Karpas-422 (cell line): ENCODE data around the gene PRAF2. TPM values are rescaled to one million over a fixed set of nuclear protein-coding genes. Genes with fewer than 3 reads are reported as not detected.

ENCODE experiments used
- DNase-seq: peaks from one replicate; pipeline ENCODE4 v3.0.0-alpha.2; 2015
- H2AFZ ChIP-seq: fragments of 200-600 bp; sonication (generic); 2 replicates; pipeline ENCODE4 v1.6.1; 2014; ENCODE audit warnings: antibody characterized with exemption, low read length, mixed read lengths
- H3K27ac ChIP-seq: fragments of 200-600 bp; sonication (generic); 2 replicates; pipeline ENCODE4 v1.5.1; 2014; ENCODE audit warnings: mild to moderate bottlenecking, low read length, moderate library complexity
- H3K27me3 ChIP-seq: fragments of 200-600 bp; sonication (generic); 2 replicates; pipeline ENCODE4 v1.6.1; 2014; ENCODE audit warnings: low read length, mixed read lengths
- H3K36me3 ChIP-seq: fragments of 200-600 bp; sonication (generic); 2 replicates; pipeline ENCODE4 v1.6.1; 2014; ENCODE audit warnings: low read length, mixed read lengths; ENCODE audit not compliant: insufficient read depth
- H3K4me1 ChIP-seq: fragments of 200-600 bp; sonication (generic); 2 replicates; pipeline ENCODE4 v1.6.1; 2014; ENCODE audit warnings: mild to moderate bottlenecking, low read length, mixed read lengths
- H3K4me2 ChIP-seq: fragments of 200-600 bp; sonication (generic); 2 replicates; pipeline ENCODE4 v1.6.1; 2014; ENCODE audit warnings: low read length, low read depth, mild to moderate bottlenecking; ENCODE audit not compliant: poor library complexity, severe bottlenecking
- H3K4me3 ChIP-seq: fragments of 200-600 bp; sonication (generic); 2 replicates; pipeline ENCODE4 v1.5.1; 2014; ENCODE audit warnings: mild to moderate bottlenecking, antibody characterized with exemption, low read length, mixed read lengths
- H3K79me2 ChIP-seq: fragments of 200-600 bp; sonication (generic); 2 replicates; pipeline ENCODE4 v1.6.1; 2014; ENCODE audit warnings: mild to moderate bottlenecking, low read length, mixed read lengths
- H3K9ac ChIP-seq: fragments of 200-600 bp; sonication (generic); 2 replicates; pipeline ENCODE4 v1.6.0; 2014; ENCODE audit warnings: low read length
- H3K9me2 ChIP-seq: fragments of 200-600 bp; sonication (generic), shearing (Covaris generic); replicated peaks from 2 replicates; pipeline ENCODE4 v1.6.0; 2014; ENCODE audit warnings: mild to moderate bottlenecking, low read length, moderate library complexity; ENCODE audit not compliant: insufficient read depth
- H3K9me3 ChIP-seq: fragments of 300-700, 200-600 bp; sonication (generic); 2 replicates; pipeline ENCODE4 v1.6.1; 2014; ENCODE audit warnings: low read length, mixed read lengths
- H4K20me1 ChIP-seq: fragments of 200-600 bp; sonication (generic); 2 replicates; pipeline ENCODE4 v1.6.1; 2014; ENCODE audit warnings: mild to moderate bottlenecking, antibody characterized with exemption, low read length, low read depth; ENCODE audit not compliant: insufficient read depth
- total RNA-seq: library from RNA; depleted of rRNA; stranded (reverse); fragments of >200 nt; shearing (Covaris generic); gene quantifications from 2 replicates; pipeline ENCODE4 v1.2.3, GENCODE V29; 2014; ENCODE audit warnings: low replicate concordance; rRNA removed

Gene PRAF2
- total RNA-seq = 0.34 and 2.5 TPM in 2 replicates

GRCh38 chrX:49073601-49074575, at the start of gene PRAF2:
Gene PRAF2 (minus strand): TSS chrX:49074002. CDS start chrX:49073987, 15 bp downstream.
- no peak within 1 kb of the TSS for H3K4me2 ChIP-seq
- H3K27ac ChIP-seq = no peak within 1 kb of the TSS
- no peak within 1 kb of the TSS for H3K4me3 ChIP-seq
- DNase-seq = no peak
- no peaks in the 10 kb centered on the region for H3K9me3 ChIP-seq
- H3K9me2 ChIP-seq = no peaks in the 10 kb centered on the region
- no peak within 1 kb of the TSS for H2AFZ ChIP-seq
- no peaks in the 10 kb centered on the region for H3K36me3 ChIP-seq
- H3K9ac ChIP-seq = no peak within 1 kb of the TSS
- no peaks in the 10 kb centered on the region for H3K27me3 ChIP-seq
- H4K20me1 ChIP-seq = no peaks in the 10 kb centered on the region
- no peaks in the 10 kb centered on the region for H3K79me2 ChIP-seq
- H3K4me1 ChIP-seq = peaks cover 3% of the 10 kb centered on the region

DNA sequence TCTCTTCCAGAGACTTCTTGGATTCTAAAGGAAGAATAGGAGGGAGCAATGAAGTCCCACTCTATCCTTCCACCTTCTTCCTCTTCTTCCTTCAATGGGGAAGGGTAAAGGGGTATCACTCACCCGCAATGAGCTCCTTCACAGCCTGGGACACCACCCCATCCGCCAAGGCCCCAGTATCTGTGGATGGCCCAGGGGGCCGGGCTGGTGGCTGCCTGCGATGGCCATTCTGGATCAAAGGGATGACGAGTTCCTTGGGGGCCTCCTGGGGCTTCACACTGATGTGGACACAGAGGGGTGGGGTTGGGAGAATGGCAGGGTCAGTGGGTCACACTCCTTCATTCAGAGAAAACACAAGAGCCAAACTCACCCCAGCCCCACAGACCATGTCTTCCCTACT, 48.7 kb upstream of the PRAF2 start:
- Histone ChIP-seq H3K79me2 (peaks cover 17% of the 10 kb centered on the region), H3K9me2 (no peaks in the 10 kb centered on the region), H3K27me3 (no peaks in the 10 kb centered on the region), H3K4me2 (peak overlapping the region; percentile 63), H3K4me3 (peak overlapping the region; percentile 82), H4K20me1 (no peaks in the 10 kb centered on the region), H3K27ac (no peak overlapping the region), H2AFZ (no peak overlapping the region), H3K4me1 (peaks cover 7% of the 10 kb centered on the region), H3K9me3 (no peaks in the 10 kb centered on the region), H3K36me3 (no peaks in the 10 kb centered on the region), H3K9ac (peak overlapping the region; percentile 80)
- no peak for DNase-seq

GRCh38 chrX:49120091-49120490, 46.3 kb upstream of the PRAF2 start:
- DNase-seq = no peak
- Histone ChIP-seq H2AFZ (no peak overlapping the region), H3K79me2 (peaks cover 17% of the 10 kb centered on the region), H3K36me3 (no peaks in the 10 kb centered on the region), H3K9ac (no peak overlapping the region), H3K9me2 (no peaks in the 10 kb centered on the region), H3K4me2 (no peak overlapping the region), H3K4me3 (no peak overlapping the region), H3K4me1 (peaks cover 7% of the 10 kb centered on the region), H3K27ac (no peak overlapping the region), H3K27me3 (no peaks in the 10 kb centered on the region), H3K9me3 (no peaks in the 10 kb centered on the region), H4K20me1 (no peaks in the 10 kb centered on the region)

DNA sequence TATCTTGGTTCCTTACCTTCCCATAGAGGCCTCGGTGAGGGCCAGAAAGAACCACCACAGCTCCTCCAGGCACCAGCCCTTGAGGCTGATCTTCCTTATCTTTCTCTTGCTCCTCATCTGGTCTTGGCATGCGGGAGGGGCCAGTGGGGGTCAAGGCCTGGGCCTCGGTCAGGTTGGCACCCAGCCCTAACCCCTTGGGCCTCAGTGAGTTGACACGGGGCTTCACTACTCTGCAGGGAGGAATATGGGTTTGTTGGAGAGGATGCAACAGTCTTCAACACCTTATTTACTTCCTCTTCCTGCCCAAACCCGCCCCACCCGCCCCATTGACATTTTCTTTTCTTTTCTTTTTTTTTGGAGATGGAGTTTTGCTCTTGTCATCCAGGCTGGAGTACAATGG, 43.8 kb upstream of the PRAF2 start:
- Histone ChIP-seq H3K9me2 (no peaks in the 10 kb centered on the region), H3K9me3 (no peaks in the 10 kb centered on the region), H3K79me2 (peaks cover 8% of the 10 kb centered on the region), H3K27me3 (no peaks in the 10 kb centered on the region), H3K4me2 (no peak overlapping the region), H3K36me3 (no peaks in the 10 kb centered on the region), H3K4me3 (no peak overlapping the region), H3K9ac (no peak overlapping the region), H3K27ac (no peak overlapping the region), H4K20me1 (no peaks in the 10 kb centered on the region), H2AFZ (no peak overlapping the region), H3K4me1 (peaks cover 3% of the 10 kb centered on the region)
- no peak for DNase-seq

GRCh38 chrX:49116716-49117115, 42.9 kb upstream of the PRAF2 start:
- no peaks in the 10 kb centered on the region for H3K9me3 ChIP-seq
- H3K9ac ChIP-seq = no peak overlapping the region
- H2AFZ ChIP-seq = no peak overlapping the region
- no peaks in the 10 kb centered on the region for H3K27me3 ChIP-seq
- H3K4me2 ChIP-seq = no peak overlapping the region
- H3K9me2 ChIP-seq = no peaks in the 10 kb centered on the region
- H3K79me2 ChIP-seq = no peaks in the 10 kb centered on the region
- no peak for DNase-seq
- no peak overlapping the region for H3K27ac ChIP-seq
- H4K20me1 ChIP-seq = no peaks in the 10 kb centered on the region
- no peaks in the 10 kb centered on the region for H3K36me3 ChIP-seq
- H3K4me3 ChIP-seq = no peak overlapping the region
- H3K4me1 ChIP-seq = no peaks in the 10 kb centered on the region

DNA sequence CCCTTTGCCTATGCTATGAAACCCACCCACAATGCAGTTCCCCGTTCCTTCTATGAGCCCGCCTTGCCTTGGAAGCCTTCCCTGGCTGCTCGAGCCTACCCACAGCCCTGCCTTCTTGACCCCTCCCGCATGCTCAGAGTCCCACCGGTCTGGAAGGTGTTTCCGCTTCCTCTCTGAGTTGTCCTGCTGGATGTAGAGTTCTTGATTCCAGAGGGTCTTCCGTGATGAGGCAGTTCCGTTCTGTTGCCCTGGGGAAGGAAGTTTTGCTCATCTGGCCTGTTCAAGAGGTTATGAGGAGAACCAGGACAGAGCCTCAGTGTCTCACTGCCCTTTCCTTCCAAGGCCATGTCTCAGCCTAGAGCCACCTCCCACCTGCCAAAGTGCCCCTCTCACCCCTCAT, 42.3 kb upstream of the PRAF2 start:
- Histone ChIP-seq H3K9ac (no peak overlapping the region), H3K36me3 (no peaks in the 10 kb centered on the region), H4K20me1 (no peaks in the 10 kb centered on the region), H3K4me1 (no peaks in the 10 kb centered on the region), H3K4me3 (no peak overlapping the region), H2AFZ (no peak overlapping the region), H3K27me3 (no peaks in the 10 kb centered on the region), H3K27ac (no peak overlapping the region), H3K79me2 (no peaks in the 10 kb centered on the region), H3K9me3 (no peaks in the 10 kb centered on the region), H3K9me2 (no peaks in the 10 kb centered on the region), H3K4me2 (no peak overlapping the region)
- no peak for DNase-seq

- Histone ChIP-seq H3K4me2 (no peak overlapping the region), H3K9me2 (no peaks in the 10 kb centered on the region), H2AFZ (no peak overlapping the region), H3K79me2 (no peaks in the 10 kb centered on the region), H3K4me3 (no peak overlapping the region), H4K20me1 (no peaks in the 10 kb centered on the region), H3K36me3 (no peaks in the 10 kb centered on the region; the same call in 1 of the 2 replicates), H3K9me3 (no peaks in the 10 kb centered on the region), H3K27me3 (no peaks in the 10 kb centered on the region), H3K9ac (no peak overlapping the region), H3K27ac (no peak overlapping the region), H3K4me1 (no peaks in the 10 kb centered on the region)
- no peak for DNase-seq
Measured at GRCh38 chrX:49111791-49112190, 38.0 kb upstream of the PRAF2 start.

DNA sequence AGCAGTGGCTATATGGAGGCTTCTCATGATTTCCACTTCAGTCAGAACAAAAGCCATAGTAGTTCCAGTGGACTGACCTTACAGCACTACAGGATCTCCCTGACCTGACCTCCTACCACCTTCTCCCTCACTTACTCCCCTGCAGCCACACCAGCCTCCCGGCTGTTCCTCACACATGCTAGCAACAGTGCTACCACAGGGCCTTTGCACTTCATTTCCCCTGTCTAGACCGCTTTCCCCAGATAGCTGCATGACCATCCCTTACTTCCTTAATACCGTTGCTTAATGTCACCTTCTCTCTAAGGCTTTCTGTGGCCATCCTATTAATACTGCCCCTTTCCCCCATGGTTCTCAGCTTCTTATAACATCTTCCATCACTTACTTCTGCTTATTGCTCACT, 36.6 kb upstream of the PRAF2 start:
- Histone ChIP-seq H3K9ac (no peak overlapping the region), H3K79me2 (no peaks in the 10 kb centered on the region), H3K9me3 (no peaks in the 10 kb centered on the region), H3K4me2 (no peak overlapping the region), H3K36me3 (no peaks in the 10 kb centered on the region; the same call in 1 of the 2 replicates), H4K20me1 (no peaks in the 10 kb centered on the region), H3K4me3 (no peak overlapping the region), H3K9me2 (no peaks in the 10 kb centered on the region), H2AFZ (no peak overlapping the region), H3K27ac (no peak overlapping the region), H3K4me1 (no peaks in the 10 kb centered on the region), H3K27me3 (no peaks in the 10 kb centered on the region)
- DNase-seq = no peak
